Dermis blood vessel endothelial cell (primary cell): ENCODE data around the gene EDEM3. TPM values are rescaled to one million over a fixed set of nuclear protein-coding genes. Genes with fewer than 3 reads are reported as not detected.
"Not testable (repeated sequence)": the region's sequence is repeated elsewhere in the genome, so short reads cannot be mapped to it uniquely, and the experiment has no call there.

Experiments
- DNase-seq: peaks from one replicate; pipeline ENCODE4 v3.0.0; 2010
- total RNA-seq: library from RNA; depleted of rRNA; stranded (reverse); fragments of >200 nt; gene quantifications from 2 replicates; pipeline ENCODE4 v1.2.3, GENCODE V29; 2014

EDEM3 gene
- total RNA-seq, 1 donor from 2014 or later, result 88.3 TPM

- no peak for DNase-seq
Observed at GRCh38 chr1:184724843-184725242, 29.8 kb downstream of the EDEM3 start.

GRCh38 chr1:184716158-184716557, 38.5 kb downstream of the EDEM3 start:
- no peak for DNase-seq

GRCh38 chr1:184709418-184709817, 45.2 kb downstream of the EDEM3 start:
- DNase-seq, result no peak

- no peak for DNase-seq
Observed at GRCh38 chr1:184708084-184708676, 46.5 kb downstream of the EDEM3 start.

GRCh38 chr1:184705271-184705670, 49.4 kb downstream of the EDEM3 start:
- no peak for DNase-seq

- DNase-seq, result no peak
Observed at GRCh38 chr1:184701816-184702215, 52.8 kb downstream of the EDEM3 start.

GRCh38 chr1:184698969-184699368, 55.7 kb downstream of the EDEM3 start:
- DNase-seq, result no peak

GRCh38 chr1:184698016-184698415, 56.6 kb downstream of the EDEM3 start:
- DNase-seq, result no peak

- DNase-seq, result no peak
Observed at GRCh38 chr1:184696403-184696802, 58.3 kb downstream of the EDEM3 start.

GRCh38 chr1:184695023-184695422, 59.6 kb downstream of the EDEM3 start:
- DNase-seq, result no peak

- DNase-seq, result no peak
Observed at GRCh38 chr1:184693011-184693410, 61.6 kb downstream of the EDEM3 start.

- DNase-seq, result peak; percentile 68
Observed at GRCh38 chr1:184691719-184692324, 62.8 kb downstream of the EDEM3 start.

GRCh38 chr1:184686540-184686939, 68.1 kb downstream of the EDEM3 start:
- peak; percentile 16 for DNase-seq

- DNase-seq, result peak; percentile 27
Observed at GRCh38 chr1:184685116-184685515, 69.5 kb downstream of the EDEM3 start.

GRCh38 chr1:184684285-184685074, 70.2 kb downstream of the EDEM3 start:
- no peak for DNase-seq

- no peak for DNase-seq
Observed at GRCh38 chr1:184682956-184683355, 71.7 kb downstream of the EDEM3 start.

- DNase-seq, result not testable (repeated sequence)
Observed at GRCh38 chr1:184680611-184681225, 73.9 kb downstream of the EDEM3 start.

- not testable (repeated sequence) for DNase-seq
Observed at GRCh38 chr1:184679472-184679871, 75.2 kb downstream of the EDEM3 start.

GRCh38 chr1:184677344-184677743, 77.3 kb downstream of the EDEM3 start:
- no peak for DNase-seq

GRCh38 chr1:184673305-184673704, 81.4 kb downstream of the EDEM3 start:
- no peak for DNase-seq

GRCh38 chr1:184672013-184672726, 82.5 kb downstream of the EDEM3 start:
- no peak for DNase-seq

GRCh38 chr1:184669391-184669790, 85.3 kb downstream of the EDEM3 start:
- no peak for DNase-seq

GRCh38 chr1:184665360-184665759, 89.3 kb downstream of the EDEM3 start:
- no peak for DNase-seq
